GM21576 (cell line): ENCODE data around the gene GRM5.

Experiments used
- ATAC-seq: cut with Tn5 transposase; IDR thresholded peaks from one replicate; pipeline ENCODE4 v1.9.1; 2021; ENCODE audit warnings: mild to moderate bottlenecking, moderate library complexity; ENCODE audit not compliant: unreplicated experiment

The GRM5 gene

DNA sequence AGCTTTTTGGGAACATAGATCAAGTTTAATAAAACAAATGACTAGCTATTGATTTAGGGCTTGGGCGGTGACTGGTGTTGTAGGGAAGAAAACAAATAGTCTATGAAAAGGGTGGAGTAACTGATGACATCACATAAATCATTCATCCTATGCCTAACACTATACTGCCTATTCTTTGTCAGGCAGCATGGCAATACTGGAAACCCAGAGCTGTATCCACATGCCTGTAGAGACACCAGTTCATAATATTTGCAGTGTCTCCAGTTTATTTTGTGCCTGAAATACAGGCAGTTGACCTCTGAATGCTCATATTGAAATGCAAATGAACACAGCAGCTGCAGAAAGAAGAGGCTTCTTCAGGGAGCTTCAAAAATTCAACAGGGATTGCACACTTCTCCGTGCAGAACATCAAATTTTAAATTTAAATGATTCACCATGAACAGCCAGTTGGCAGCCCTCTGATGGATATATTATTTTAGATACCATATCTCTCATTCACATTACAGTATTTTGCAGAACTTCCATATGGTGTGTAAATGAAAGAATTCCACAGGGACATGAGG, 445.1 kb downstream of the GRM5 start:
- no peak for ATAC-seq

DNA sequence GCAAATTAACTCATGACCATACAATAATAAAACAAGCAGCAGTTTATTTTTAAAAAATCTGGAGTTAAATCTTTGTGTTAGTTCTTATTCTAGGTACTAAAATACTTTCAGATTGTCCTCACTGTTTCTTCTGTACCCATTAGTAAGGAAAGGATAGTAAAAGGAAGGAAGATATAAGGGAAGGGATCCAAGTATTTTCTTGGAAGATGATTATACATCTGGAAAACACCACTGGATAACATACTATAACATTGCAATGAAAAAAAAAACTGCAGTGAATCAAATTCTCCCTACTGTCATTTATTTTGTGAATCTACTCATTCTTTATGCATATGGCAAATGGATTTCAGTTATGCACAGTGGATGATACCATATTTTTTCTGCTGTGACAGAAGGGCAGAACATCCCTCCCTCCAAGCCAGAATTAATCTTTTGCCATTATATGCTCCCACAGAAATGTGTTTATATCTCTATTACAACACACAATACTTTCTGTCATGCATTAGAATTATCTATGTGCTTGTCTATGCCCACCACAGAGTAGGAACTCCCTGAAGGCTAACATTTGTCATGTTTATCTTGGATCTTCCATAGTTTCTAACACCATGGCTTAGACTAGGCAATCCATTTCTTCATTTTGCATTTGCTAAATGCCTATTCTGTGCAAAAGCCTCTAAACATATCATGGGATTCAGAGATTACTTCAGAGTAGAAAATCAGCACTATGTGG, 446.0 kb downstream of the GRM5 start:
- no peak for ATAC-seq

DNA sequence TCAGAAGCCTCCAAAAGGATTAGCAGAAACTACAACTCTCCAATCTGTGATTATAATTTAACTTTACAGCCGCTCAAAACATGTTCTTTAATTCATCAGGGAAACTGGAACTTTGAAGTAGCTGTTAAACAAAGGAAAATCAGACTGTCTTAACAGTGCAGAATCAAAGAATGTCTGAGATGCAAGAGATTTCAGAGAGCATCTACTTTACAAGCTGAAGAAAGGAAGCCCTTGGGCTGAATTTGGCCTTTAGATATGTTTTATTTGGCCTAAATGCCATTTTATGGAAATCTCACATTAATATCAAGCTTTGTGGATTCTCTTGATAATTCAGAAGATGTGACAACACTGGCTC, 446.7 kb downstream of the GRM5 start:
- ATAC-seq, result no peak

- no peak for ATAC-seq
Measured at GRCh38 chr11:88618327-88619070, 447.3 kb downstream of the GRM5 start.

- no peak for ATAC-seq
Measured at GRCh38 chr11:88617226-88617625, 448.6 kb downstream of the GRM5 start.

GRCh38 chr11:88604260-88604659, 461.5 kb downstream of the GRM5 start:
- no peak for ATAC-seq

DNA sequence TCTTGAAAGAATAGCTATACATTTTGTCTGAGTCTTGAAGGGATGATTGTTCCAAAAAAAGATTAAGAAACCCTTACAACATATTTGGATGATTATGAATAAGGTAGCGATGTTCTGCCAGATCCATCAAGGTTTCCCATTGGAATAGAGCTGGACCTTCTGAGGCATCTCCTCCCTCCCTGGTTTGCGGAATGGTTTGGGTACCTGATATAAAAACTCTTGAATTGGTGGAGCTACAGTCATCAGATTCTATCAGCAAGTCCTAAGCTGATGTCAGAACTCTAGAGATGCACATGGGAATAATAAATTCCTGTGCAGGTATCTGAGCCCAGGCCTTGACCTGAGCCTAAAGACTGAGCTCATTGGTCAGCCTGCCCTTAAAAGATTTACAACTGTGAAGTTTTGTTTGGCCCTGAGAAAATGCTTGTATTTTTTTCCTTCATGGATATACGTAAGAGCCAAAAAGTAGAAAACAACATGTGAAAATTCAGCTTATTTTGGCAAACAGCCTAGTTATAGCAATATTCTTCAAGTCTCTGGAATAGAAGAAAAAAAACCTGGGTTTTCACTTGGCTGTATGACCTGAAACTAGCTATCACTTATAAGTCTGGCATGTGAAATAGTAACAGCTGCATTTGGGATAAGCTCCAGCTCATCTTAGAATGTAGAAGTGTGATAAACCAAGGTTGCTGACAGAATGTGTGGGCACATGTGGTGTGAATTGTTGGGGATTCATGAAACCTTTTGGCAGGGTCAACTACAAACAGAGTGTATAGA, 462.5 kb downstream of the GRM5 start:
- ATAC-seq, result no peak

DNA sequence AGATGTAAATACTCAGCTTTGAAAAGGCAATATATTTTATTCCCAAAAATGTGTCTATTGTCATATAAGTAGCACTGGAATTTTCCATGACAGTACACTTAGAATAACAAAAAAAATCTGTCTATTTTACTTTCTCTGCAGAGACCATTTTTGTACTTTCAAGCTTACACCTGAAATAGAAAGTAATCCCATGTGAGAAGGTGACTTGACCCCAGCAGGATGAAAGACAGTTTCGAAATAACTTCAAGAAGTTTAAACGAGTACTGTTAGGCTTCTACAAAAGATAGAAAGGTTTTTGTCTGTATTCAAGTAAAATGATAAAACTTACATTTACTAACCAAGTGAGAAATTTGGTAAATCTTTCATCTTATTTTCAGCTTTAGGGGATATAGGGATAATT, 468.4 kb downstream of the GRM5 start:
- no peak for ATAC-seq

GRCh38 chr11:88596786-88597185, 469.0 kb downstream of the GRM5 start:
- no peak for ATAC-seq

DNA sequence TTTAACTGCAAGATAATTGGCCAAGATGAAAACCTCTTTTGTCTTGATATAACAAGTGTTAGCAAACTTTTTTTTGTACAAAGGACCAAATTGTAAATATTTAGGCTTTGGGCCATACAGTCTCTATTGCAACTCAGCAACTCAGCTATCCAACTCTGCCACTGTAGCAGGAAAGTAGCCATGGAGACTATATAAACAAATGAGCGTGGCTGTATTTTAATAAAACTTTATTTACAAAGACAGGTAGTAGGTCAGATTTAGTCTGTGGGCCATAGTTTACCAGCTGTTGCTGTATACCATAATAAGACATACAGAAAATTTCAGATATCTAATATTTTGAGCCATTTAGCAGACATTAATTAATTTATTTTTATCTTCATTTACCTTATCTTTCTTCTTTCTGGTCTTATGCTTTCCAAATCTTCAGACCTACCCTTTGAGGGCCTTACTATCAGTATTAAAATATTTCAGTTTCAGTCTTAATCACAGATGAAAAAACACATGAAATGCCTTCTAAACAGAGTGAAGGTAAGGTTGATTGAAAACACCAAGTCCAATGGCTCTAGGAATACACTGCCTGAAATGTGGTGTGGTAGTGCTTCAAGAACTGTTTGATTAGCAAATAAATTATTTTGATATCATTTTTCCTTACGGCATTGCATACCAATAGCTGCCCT, 471.4 kb downstream of the GRM5 start:
- ATAC-seq, result no peak

DNA sequence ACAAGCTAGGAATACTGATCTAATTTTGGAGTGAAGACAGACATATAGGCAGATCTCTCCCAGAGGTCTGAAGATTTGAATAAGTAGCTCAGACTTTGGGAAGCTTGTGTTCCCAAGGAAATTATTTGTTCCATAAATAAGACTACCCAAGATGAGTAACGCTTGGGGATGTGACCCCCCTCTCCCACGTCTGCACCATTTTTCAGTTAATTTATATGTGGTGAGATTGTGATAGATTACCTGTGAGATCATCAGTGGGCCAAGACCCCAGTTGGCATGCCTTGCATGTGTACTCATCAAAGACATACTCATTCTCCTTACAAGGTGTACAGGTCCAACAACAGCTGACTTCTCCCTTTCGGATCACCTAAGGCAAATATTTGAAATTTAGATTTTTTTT, 475.4 kb downstream of the GRM5 start:
- no peak for ATAC-seq

DNA sequence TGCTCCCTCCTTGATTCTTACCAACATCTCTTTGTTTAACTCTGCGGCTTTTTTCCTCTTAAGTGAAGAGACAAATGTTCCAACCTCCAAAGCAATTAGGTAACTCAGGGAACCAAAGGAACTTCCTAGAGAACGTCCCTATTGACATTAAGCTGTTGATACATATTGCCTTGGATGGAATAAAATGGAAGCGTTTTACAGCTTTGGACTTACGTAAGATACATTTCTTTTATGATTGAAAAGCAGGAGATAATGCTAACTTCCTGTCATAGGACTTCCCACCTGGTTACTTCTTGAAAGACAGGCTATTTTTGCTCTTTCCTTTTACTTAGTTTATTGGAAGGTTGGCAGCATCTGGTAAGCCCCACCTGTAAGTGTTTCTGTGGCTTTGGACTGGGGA, 482.5 kb downstream of the GRM5 start:
- ATAC-seq, result no peak

DNA sequence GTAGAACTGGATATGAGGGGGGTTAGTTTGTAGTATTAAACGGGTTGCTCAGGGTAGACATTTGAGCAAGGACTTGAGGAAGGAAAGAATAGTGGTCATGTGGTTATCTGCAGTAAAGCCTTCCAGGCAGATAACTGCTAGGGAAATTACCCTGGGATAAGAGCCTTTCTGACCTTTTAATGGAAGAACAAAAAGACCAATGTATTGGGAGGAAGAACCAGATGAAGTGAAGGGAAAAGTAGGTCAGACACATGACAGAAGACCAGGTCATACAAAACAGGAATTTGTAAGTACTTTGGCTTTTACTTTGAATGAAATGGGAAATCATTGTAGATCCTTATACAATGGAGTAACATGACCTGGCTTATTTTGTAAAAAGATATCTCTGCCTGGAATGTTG, 486.3 kb downstream of the GRM5 start:
- ATAC-seq, result no peak

GRCh38 chr11:88576741-88577140, 489.0 kb downstream of the GRM5 start:
- ATAC-seq, result no peak

GRCh38 chr11:88575916-88576315, 489.9 kb downstream of the GRM5 start:
- no peak for ATAC-seq

- no peak for ATAC-seq
Measured at GRCh38 chr11:88569342-88569741, 496.4 kb downstream of the GRM5 start.

GRCh38 chr11:88555829-88556202, 510.0 kb downstream of the GRM5 start:
- ATAC-seq, result no peak

GRCh38 chr11:88555018-88555828, 510.6 kb downstream of the GRM5 start:
- no peak for ATAC-seq

DNA sequence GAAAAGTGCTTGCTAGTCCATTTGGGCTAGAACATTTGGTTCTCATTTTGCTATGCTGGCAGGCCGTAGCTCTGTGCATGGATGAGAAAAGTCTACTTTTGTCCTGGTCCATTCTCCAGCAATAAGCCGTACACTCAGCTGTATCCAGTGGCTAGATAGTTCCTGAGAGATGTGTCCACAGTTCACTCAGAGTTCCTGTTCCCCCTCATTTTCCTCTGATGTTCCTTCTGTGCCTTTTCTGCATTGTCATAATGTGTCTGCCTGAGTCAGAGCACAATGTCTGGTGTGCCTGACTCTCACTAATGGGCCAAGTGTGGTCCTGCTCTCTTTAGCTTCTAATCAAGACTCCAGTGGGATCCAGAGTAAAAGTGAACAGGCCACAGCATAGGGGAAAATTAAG, 512.6 kb downstream of the GRM5 start:
- ATAC-seq, result no peak

- ATAC-seq, result peak; percentile 91
Measured at GRCh38 chr11:88552379-88553062, 513.3 kb downstream of the GRM5 start.
